ENCODE results near the gene THOC6. TPM values are rescaled to one million over a fixed set of nuclear protein-coding genes. Genes with fewer than 3 reads are reported as not detected.

THOC6 gene
- total RNA-seq = 59.0 and 59.1 TPM in 2 replicates

DNA sequence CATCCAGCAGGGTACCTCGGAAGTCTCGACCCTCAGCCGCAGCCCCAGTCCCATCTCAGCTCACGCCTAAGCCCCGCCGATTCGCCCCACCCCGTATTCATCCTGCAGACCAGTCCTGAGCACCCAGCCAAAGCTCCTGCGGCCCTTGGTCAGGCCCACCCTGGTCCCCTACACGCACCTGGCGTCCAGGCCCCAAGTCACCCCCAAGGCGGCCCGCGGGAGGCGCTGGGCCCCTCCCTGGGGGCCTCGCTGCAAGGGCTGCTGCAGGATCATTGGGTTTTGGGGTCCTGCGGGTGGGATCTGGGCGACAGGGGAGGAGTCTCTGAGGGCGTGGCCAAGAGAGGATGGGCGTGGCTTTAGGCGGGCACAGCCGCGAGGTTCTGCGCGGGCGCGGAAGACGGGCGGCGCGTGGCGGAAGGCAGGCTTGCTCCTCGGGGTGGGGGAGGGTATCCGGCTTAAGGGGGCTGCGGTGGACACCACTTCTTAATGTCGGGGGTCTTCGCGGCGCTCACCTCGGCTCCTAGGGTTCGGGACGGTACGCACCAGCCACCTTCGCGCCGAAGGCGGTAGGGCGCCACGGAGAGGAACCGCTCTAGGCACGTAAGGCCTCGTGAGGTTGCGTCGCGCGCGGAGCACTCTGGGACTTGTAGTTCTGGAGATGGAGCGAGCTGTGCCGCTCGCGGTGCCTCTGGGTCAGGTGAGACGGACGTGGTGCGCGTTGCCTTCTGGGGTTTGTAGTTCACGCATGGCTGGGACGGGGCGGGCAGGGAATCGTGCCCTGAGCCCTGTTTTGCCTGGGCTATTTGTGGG, at the start of gene THOC6, which contains the start of gene HCFC1R1:
THOC6 (plus strand) TSS at position 367 of the 810 bp plus-strand sequence; CDS start at position 659, 292 bp downstream.
HCFC1R1 (minus strand) TSS at position 274 of the 810 bp plus-strand sequence; CDS start at position 273, 1 bp downstream.
- Mint-ChIP-seq H3K27ac (peak within 1 kb of the TSS; percentile 90), H3K9me3 (no peaks in the 10 kb centered on the region), H3K27me3 (ENCODE audit: low read depth) (peaks cover 3% of the 10 kb centered on the region), H3K36me3 (ENCODE audit: low read depth) (peaks cover 28% of the 10 kb centered on the region), H3K4me1 (ENCODE audit: low read depth) (peaks cover 39% of the 10 kb centered on the region), H3K4me3 (ENCODE audit: low read depth) (peak within 1 kb of the TSS; percentile 87)
- DNase-seq (ENCODE audit: low spot score) = peak; percentile 95
- intact Hi-C loops (cut with micrococcal nuclease) = loop anchor here (2.0 to 10.0 kb wide), 3 partner anchors 42 to 119 kb away; partner anchors contain the start of gene PKMYT1

- H3K9me3 Mint-ChIP-seq = no peaks in the 10 kb centered on the region
- no peak overlapping the region for H3K4me3 Mint-ChIP-seq (ENCODE audit: low read depth)
- intact Hi-C loops (cut with micrococcal nuclease) = no loop called here
- peaks cover 41% of the 10 kb centered on the region for H3K36me3 Mint-ChIP-seq (ENCODE audit: low read depth)
- no peak for DNase-seq (ENCODE audit: low spot score)
- H3K4me1 Mint-ChIP-seq (ENCODE audit: low read depth) = peaks cover 12% of the 10 kb centered on the region
- H3K27me3 Mint-ChIP-seq (ENCODE audit: low read depth) = no peaks in the 10 kb centered on the region
- H3K27ac Mint-ChIP-seq = no peak overlapping the region
Measured at GRCh38 chr16:2974319-2975056, 49.3 kb upstream of the THOC6 start.

GRCh38 chr16:2975161-2975795, 48.6 kb upstream of the THOC6 start:
- Mint-ChIP-seq H3K36me3 (ENCODE audit: low read depth) (peaks cover 41% of the 10 kb centered on the region), H3K4me1 (ENCODE audit: low read depth) (peaks cover 11% of the 10 kb centered on the region), H3K4me3 (ENCODE audit: low read depth) (no peak overlapping the region), H3K27ac (no peak overlapping the region), H3K9me3 (no peaks in the 10 kb centered on the region), H3K27me3 (ENCODE audit: low read depth) (no peaks in the 10 kb centered on the region)
- intact Hi-C loops (cut with micrococcal nuclease) = no loop called here
- no peak for DNase-seq (ENCODE audit: low spot score)

- DNase-seq (ENCODE audit: low spot score) = no peak
- H3K27me3 Mint-ChIP-seq (ENCODE audit: low read depth) = no peaks in the 10 kb centered on the region
- H3K36me3 Mint-ChIP-seq (ENCODE audit: low read depth) = peaks cover 33% of the 10 kb centered on the region
- no peak overlapping the region for H3K4me3 Mint-ChIP-seq (ENCODE audit: low read depth)
- H3K4me1 Mint-ChIP-seq (ENCODE audit: low read depth) = peaks cover 5% of the 10 kb centered on the region
- intact Hi-C loops (cut with micrococcal nuclease) = no loop called here
- no peak overlapping the region for H3K27ac Mint-ChIP-seq
- H3K9me3 Mint-ChIP-seq = no peaks in the 10 kb centered on the region
Measured at GRCh38 chr16:2976201-2976600, 47.6 kb upstream of the THOC6 start.

DNA sequence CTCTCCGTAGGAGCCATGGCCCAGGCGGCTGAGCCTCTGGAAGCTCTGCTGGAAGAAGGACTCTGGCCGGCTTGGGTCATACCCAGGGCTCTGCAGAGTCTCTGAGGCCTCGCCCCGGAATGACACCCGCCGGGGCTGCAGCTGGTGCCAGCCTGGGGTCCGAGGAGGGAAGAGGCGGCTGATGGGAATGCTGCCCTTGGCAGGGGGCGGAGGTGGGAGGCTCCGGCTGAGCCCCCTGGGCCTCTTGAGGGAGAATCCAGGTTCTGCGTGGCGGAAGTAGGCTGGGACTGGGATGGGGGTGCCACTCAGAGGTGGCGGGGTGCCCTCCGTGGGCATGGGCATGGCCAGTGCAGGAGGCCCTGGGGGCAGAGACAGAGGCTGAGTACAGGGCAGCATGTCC, 47.2 kb upstream of the THOC6 start:
- DNase-seq (ENCODE audit: low spot score) = no peak
- Mint-ChIP-seq H3K27ac (no peak overlapping the region), H3K27me3 (ENCODE audit: low read depth) (no peaks in the 10 kb centered on the region), H3K4me3 (ENCODE audit: low read depth) (no peak overlapping the region), H3K36me3 (ENCODE audit: low read depth) (peaks cover 32% of the 10 kb centered on the region), H3K4me1 (ENCODE audit: low read depth) (peaks cover 7% of the 10 kb centered on the region), H3K9me3 (no peaks in the 10 kb centered on the region)
- intact Hi-C loops (cut with micrococcal nuclease) = no loop called here

GRCh38 chr16:2977440-2977839, 46.4 kb upstream of the THOC6 start:
- H3K4me3 Mint-ChIP-seq (ENCODE audit: low read depth) = no peak overlapping the region

DNA sequence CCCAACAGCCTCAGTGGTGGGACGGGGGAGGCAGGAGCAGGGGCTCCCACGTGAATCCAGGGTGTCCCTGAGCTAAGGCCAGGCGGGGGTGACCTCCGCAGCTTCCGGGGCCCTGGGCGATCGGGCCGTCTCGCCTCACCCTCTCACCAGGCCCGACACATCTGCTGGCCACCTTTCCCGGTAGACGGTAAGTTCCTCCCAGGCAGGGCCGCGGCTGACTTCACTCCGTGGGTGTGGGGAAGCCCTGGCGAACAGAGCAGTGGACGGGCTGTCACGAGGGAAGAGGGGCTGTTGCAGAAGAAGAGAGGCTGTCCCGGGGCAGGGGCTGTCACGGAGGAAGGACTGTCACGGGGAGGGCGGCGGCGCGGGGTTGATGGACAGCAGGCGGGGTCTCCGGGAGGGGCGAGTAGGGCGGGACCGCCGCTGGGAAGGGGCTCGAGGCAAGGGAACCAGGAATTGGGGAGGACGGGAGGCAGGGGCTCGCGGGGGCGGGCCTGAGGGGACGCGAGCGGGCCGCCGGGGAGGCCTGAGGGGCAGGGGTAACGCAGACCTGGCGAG, 44.1 kb upstream of the THOC6 start:
- peaks cover 20% of the 10 kb centered on the region for H3K36me3 Mint-ChIP-seq (ENCODE audit: low read depth)
- intact Hi-C loops (cut with micrococcal nuclease) = loop anchor here (5.0 kb wide), 1 partner anchor 43 kb away; the partner anchor contains the start of genes HCFC1R1, THOC6 and TNFRSF12A
- peak; percentile 38 for DNase-seq (ENCODE audit: low spot score)
- peak overlapping the region; percentile 88 for H3K27ac Mint-ChIP-seq
- H3K9me3 Mint-ChIP-seq = no peaks in the 10 kb centered on the region
- H3K4me3 Mint-ChIP-seq (ENCODE audit: low read depth) = peak overlapping the region; percentile 90
- H3K4me1 Mint-ChIP-seq (ENCODE audit: low read depth) = peaks cover 9% of the 10 kb centered on the region
- H3K27me3 Mint-ChIP-seq (ENCODE audit: low read depth) = no peaks in the 10 kb centered on the region

More at GRCh38 chr16:2977440-2977839, 46.4 kb upstream of the THOC6 start:
- H3K27me3 Mint-ChIP-seq (ENCODE audit: low read depth) = no peaks in the 10 kb centered on the region
- DNase-seq (ENCODE audit: low spot score) = no peak
- H3K27ac Mint-ChIP-seq = no peak overlapping the region
- intact Hi-C loops (cut with micrococcal nuclease) = no loop called here
- peaks cover 9% of the 10 kb centered on the region for H3K4me1 Mint-ChIP-seq (ENCODE audit: low read depth)
- peaks cover 24% of the 10 kb centered on the region for H3K36me3 Mint-ChIP-seq (ENCODE audit: low read depth)
- no peaks in the 10 kb centered on the region for H3K9me3 Mint-ChIP-seq

DNA sequence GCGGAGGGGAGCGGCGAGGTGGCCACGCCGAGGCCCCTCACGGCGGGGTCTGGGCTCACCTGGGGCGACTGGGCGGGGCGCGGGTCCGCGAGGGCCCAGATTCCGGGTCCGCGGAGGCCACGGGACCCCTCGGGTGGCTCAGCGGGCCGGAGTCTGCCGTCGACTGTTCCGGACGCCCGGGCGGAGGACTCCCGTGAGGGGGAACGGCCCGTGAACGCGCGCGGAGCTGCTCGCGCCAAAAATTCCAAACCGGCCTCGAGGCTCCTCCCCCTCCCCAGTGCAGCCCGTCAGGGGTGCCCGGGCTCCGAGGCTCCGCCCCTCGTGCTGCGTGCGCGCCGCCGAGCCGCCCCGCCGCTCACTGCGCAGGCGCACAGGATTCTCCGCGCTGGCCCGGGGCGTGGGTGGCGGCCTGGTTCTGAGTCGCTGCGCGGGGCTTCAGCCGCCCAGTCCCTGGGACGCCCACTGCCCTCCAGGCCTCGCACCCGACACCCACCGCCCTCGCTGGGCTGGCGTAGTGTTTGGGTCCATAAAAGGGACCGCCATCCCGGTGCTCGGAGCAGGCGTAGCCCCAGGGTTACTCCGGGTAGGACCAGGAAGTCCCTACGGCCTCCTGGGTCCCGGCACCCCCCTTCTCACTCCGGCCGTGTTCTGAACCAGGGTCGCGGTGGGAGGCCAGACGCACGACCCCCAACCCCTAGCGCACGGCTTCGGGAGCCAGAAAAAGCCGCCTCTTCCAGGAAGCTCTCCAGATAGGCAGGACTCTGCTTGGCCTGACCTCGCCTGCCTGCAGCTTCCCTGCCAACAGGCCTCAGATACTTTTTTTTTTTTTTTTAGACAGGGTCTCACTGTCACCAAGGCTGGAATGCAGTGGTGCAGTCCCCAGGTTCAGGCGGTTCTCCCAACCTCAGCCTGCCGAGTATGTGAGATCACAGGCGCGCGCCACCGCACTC, 43.3 kb upstream of the THOC6 start, which contains the start of gene PKMYT1:
PKMYT1 (minus strand) TSS at position 220 of the 950 bp plus-strand sequence. CDS start 789 bp downstream, outside the sequence.
- DNase-seq (ENCODE audit: low spot score) = peak; percentile 95
- intact Hi-C loops (cut with micrococcal nuclease) = loop anchor here (5.0 kb wide), 1 partner anchor 42 kb away; the partner anchor contains the start of genes HCFC1R1, THOC6 and TNFRSF12A
- Mint-ChIP-seq H3K9me3 (no peaks in the 10 kb centered on the region), H3K4me3 (ENCODE audit: low read depth) (peak within 1 kb of the TSS; percentile 90), H3K4me1 (ENCODE audit: low read depth) (peaks cover 9% of the 10 kb centered on the region), H3K27ac (peak within 1 kb of the TSS; percentile 88), H3K27me3 (ENCODE audit: low read depth) (no peaks in the 10 kb centered on the region), H3K36me3 (ENCODE audit: low read depth) (peaks cover 20% of the 10 kb centered on the region)

DNA sequence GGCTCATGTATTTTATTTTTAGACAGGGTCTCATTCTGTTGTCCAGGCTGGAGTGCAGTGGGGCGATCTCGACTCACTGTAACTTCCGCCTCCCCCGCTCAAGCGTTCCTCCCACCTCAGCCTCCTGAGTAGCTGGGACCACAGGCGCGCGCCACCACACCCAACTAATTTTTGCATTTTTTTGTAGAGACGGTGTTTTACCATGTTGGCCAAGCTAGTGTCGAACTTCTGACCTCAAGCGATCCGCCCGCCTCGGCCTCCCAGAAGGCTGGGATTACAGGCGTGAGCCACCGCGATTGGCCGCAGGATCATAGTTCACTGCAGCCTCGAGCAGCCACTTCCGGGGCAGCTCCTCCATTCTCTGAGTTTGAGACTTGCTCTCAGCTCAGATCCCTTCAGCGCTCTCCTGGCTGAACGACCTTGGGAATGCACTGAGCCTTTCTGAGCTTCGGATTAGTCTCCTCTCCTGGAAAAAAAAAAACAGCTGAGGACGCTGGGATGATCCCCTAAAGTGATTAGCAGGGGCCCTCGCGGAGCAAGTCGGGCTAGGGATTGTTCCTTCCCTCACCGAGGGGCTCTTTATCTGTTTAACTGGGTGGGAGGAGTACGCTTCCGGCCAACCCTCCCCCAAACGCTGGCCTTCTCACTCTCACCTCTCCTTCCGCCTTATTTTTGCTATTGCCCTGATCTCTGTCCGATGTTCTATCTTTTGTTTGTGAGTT, 42.5 kb upstream of the THOC6 start:
- peaks cover 14% of the 10 kb centered on the region for H3K36me3 Mint-ChIP-seq (ENCODE audit: low read depth)
- H3K4me1 Mint-ChIP-seq (ENCODE audit: low read depth) = peaks cover 9% of the 10 kb centered on the region
- H3K27me3 Mint-ChIP-seq (ENCODE audit: low read depth) = no peaks in the 10 kb centered on the region
- intact Hi-C loops (cut with micrococcal nuclease) = loop anchor here (5.0 kb wide), 1 partner anchor 41 kb away; the partner anchor contains the start of genes HCFC1R1, THOC6 and TNFRSF12A
- no peak for DNase-seq (ENCODE audit: low spot score)
- H3K4me3 Mint-ChIP-seq (ENCODE audit: low read depth) = peak overlapping the region; percentile 90
- no peaks in the 10 kb centered on the region for H3K9me3 Mint-ChIP-seq
- peak overlapping the region; percentile 82 for H3K27ac Mint-ChIP-seq

DNA sequence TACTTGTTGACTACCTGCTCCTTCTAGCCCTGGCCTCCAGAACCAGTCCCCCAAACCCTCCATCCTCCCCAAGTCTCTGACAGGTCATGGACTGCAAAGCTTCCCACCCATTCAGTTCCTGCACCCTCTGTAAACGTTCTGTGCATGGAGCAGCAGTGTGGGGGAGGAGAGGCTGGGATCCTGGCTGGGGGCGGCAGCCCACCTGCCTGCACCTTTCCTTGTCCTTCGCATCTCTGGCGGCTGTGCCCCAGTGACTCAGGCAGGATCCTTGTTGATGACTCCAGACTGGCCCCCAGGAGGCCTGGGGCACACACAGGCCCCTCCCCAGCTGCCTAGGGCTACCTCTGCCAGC, 42.0 kb upstream of the THOC6 start:
- intact Hi-C loops (cut with micrococcal nuclease) = loop anchor here (2.0 to 5.0 kb wide), 2 partner anchors 13 to 40 kb away; partner anchors contain the start of genes HCFC1R1, PAQR4, THOC6 and TNFRSF12A
- H3K27me3 Mint-ChIP-seq (ENCODE audit: low read depth) = no peaks in the 10 kb centered on the region
- peaks cover 12% of the 10 kb centered on the region for H3K36me3 Mint-ChIP-seq (ENCODE audit: low read depth)
- H3K4me1 Mint-ChIP-seq (ENCODE audit: low read depth) = peaks cover 9% of the 10 kb centered on the region
- H3K9me3 Mint-ChIP-seq = no peaks in the 10 kb centered on the region
- peak overlapping the region; percentile 90 for H3K4me3 Mint-ChIP-seq (ENCODE audit: low read depth)
- peak overlapping the region; percentile 45 for H3K27ac Mint-ChIP-seq
- DNase-seq (ENCODE audit: low spot score) = no peak

DNA sequence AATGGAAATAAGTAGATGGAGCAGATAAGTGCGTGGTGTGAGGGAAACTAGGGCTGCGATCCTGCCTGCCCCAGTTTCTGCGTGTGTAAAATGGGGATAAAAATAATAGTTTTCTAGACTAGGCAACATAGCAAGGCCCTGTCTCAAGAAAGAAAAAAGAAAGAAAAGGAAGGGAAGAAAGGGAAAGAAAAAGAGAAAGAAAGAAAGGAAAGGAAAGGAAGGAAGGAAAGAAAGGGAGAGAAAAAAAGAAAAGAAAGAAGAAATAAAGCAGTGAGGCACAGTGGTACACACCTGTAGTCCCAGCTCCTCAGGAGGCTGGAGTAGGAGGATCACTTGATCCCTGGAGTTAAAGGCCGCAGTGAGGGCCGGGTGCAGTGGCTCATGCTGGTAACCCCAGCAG, 41.4 kb upstream of the THOC6 start:
- Mint-ChIP-seq H3K4me3 (ENCODE audit: low read depth) (peak overlapping the region; percentile 0), H3K27ac (no peak overlapping the region), H3K36me3 (ENCODE audit: low read depth) (peaks cover 8% of the 10 kb centered on the region), H3K9me3 (no peaks in the 10 kb centered on the region), H3K4me1 (ENCODE audit: low read depth) (peaks cover 9% of the 10 kb centered on the region), H3K27me3 (ENCODE audit: low read depth) (no peaks in the 10 kb centered on the region)
- no peak for DNase-seq (ENCODE audit: low spot score)
- intact Hi-C loops (cut with micrococcal nuclease) = loop anchor here (2.0 to 5.0 kb wide), 2 partner anchors 14 to 40 kb away; partner anchors contain the start of genes HCFC1R1, PAQR4, THOC6 and TNFRSF12A
